KMS-11 (cell line): ENCODE measurements around the gene YARS2.

Experiments
- H2AFZ ChIP-seq: fragments of 200-600 bp; sonication (generic); 2 replicates; pipeline ENCODE4 v1.6.1; 2016; ENCODE audit warnings: antibody characterized with exemption, mixed run types, low read depth
- H3K27ac ChIP-seq: fragments of 200-600 bp; sonication (generic); 2 replicates; pipeline ENCODE4 v1.6.1; 2016; ENCODE audit warnings: mild to moderate bottlenecking, mixed run types
- H3K27me3 ChIP-seq: fragments of 200-600 bp; sonication (generic); 2 replicates; pipeline ENCODE4 v1.6.1; 2017; ENCODE audit warnings: mild to moderate bottlenecking, low read depth, mixed run types, moderate library complexity; ENCODE audit not compliant: insufficient read depth
- H3K36me3 ChIP-seq: fragments of 200-600 bp; sonication (generic); 2 replicates; pipeline ENCODE4 v1.6.1; 2017; ENCODE audit warnings: mild to moderate bottlenecking, mixed run types; ENCODE audit not compliant: insufficient read depth
- H3K4me1 ChIP-seq: fragments of 200-600 bp; sonication (generic); 2 replicates; pipeline ENCODE4 v1.6.1; 2016; ENCODE audit warnings: mild to moderate bottlenecking, low read depth, mixed run types; ENCODE audit not compliant: poor library complexity, severe bottlenecking
- H3K4me2 ChIP-seq: fragments of 200-600 bp; sonication (generic); 2 replicates; pipeline ENCODE4 v1.7.0; 2016; ENCODE audit warnings: mild to moderate bottlenecking, mixed run types
- H3K4me3 ChIP-seq: fragments of 200-600 bp; sonication (generic); IDR thresholded peaks from 2 replicates; pipeline ENCODE4 v1.6.1; 2017; ENCODE audit warnings: low read depth, low read length, mixed read lengths; ENCODE audit not compliant: insufficient read depth
- H3K79me2 ChIP-seq: fragments of 200-600 bp; sonication (generic); 2 replicates; pipeline ENCODE4 v1.6.1; 2016; ENCODE audit warnings: low read depth, mixed run types; ENCODE audit not compliant: insufficient read depth
- H3K9ac ChIP-seq: fragments of 200-600 bp; sonication (generic); 2 replicates; pipeline ENCODE4 v1.6.1; 2016; ENCODE audit warnings: mild to moderate bottlenecking, mixed run types
- H4K20me1 ChIP-seq: fragments of 200-600 bp; sonication (generic); 2 replicates; pipeline ENCODE4 v1.6.1; 2016; ENCODE audit warnings: mild to moderate bottlenecking, mixed run types; ENCODE audit not compliant: insufficient read depth
- CTCF ChIP-seq: fragments of 200-600 bp; sonication (generic); conservative IDR thresholded peaks from 2 replicates; pipeline ENCODE4 v1.6.1; 2017; ENCODE audit warnings: low read depth, mild to moderate bottlenecking, antibody characterized with exemption, low read length, moderate library complexity, mixed read lengths

Gene YARS2

GRCh38 chr12:32708926-32709325 is 46.8 kb downstream of the YARS2 start:
- no peak for TF ChIP-seq CTCF
- Histone ChIP-seq H3K4me1 (no peaks in the 10 kb centered on the region), H3K9ac (no peak overlapping the region), H3K36me3 (peaks cover 20% of the 10 kb centered on the region; the same call in 1 of the 2 replicates), H3K79me2 (no peaks in the 10 kb centered on the region), H3K27ac (no peak overlapping the region), H4K20me1 (no peaks in the 10 kb centered on the region), H3K27me3 (no peaks in the 10 kb centered on the region), H3K4me3 (no peak overlapping the region), H3K4me2 (no peak overlapping the region), H2AFZ (no peak overlapping the region)

GRCh38 chr12:32706335-32707024 is 49.2 kb downstream of the YARS2 start:
- no peak for TF ChIP-seq CTCF
- no peak overlapping the region for H3K27ac ChIP-seq
- H4K20me1 ChIP-seq: no peaks in the 10 kb centered on the region
- no peak overlapping the region for H2AFZ ChIP-seq
- no peaks in the 10 kb centered on the region for H3K4me1 ChIP-seq
- H3K9ac ChIP-seq: no peak overlapping the region
- H3K79me2 ChIP-seq: no peaks in the 10 kb centered on the region
- H3K36me3 ChIP-seq: peaks cover 20% of the 10 kb centered on the region; the same call in 1 of the 2 replicates
- no peak overlapping the region for H3K4me2 ChIP-seq
- no peaks in the 10 kb centered on the region for H3K27me3 ChIP-seq
- H3K4me3 ChIP-seq: no peak overlapping the region

- H3K79me2 ChIP-seq: peaks cover 5% of the 10 kb centered on the region; the same call in 1 of the 2 replicates
- no peak overlapping the region for H3K9ac ChIP-seq
- H4K20me1 ChIP-seq: no peaks in the 10 kb centered on the region
- H2AFZ ChIP-seq: no peak overlapping the region
- H3K27ac ChIP-seq: no peak overlapping the region
- H3K4me1 ChIP-seq: no peaks in the 10 kb centered on the region
- H3K4me3 ChIP-seq: no peak overlapping the region
- no peaks in the 10 kb centered on the region for H3K27me3 ChIP-seq
- H3K4me2 ChIP-seq: no peak overlapping the region
- peaks cover 15% of the 10 kb centered on the region; the same call in 1 of the 2 replicates for H3K36me3 ChIP-seq
- no peak for TF ChIP-seq CTCF
Measured at GRCh38 chr12:32705783-32706182, 49.9 kb downstream of the YARS2 start.

- TF ChIP-seq CTCF: no peak
- no peaks in the 10 kb centered on the region for H3K4me1 ChIP-seq
- H3K27ac ChIP-seq: no peak overlapping the region
- H3K79me2 ChIP-seq: peaks cover 16% of the 10 kb centered on the region; the same call in 1 of the 2 replicates
- no peak overlapping the region for H3K4me2 ChIP-seq
- H4K20me1 ChIP-seq: no peaks in the 10 kb centered on the region
- no peak overlapping the region for H2AFZ ChIP-seq
- no peak overlapping the region for H3K4me3 ChIP-seq
- H3K27me3 ChIP-seq: no peaks in the 10 kb centered on the region
- no peak overlapping the region for H3K9ac ChIP-seq
- 0 out of 2 replicates have a peak, but pooled peaks cover 8% of the 10 kb centered on the region for H3K36me3 ChIP-seq
Measured at GRCh38 chr12:32702946-32703345, 52.8 kb downstream of the YARS2 start.
